ENCODE data around the gene TMEM147. TPM values are rescaled to one million over a fixed set of nuclear protein-coding genes. Genes with fewer than 3 reads are reported as not detected.
"Not testable (repeated sequence)": the region's sequence is repeated elsewhere in the genome, so short reads cannot be mapped to it uniquely, and the experiment has no call there.

The TMEM147 gene
- total RNA-seq, 1 donor from 2014 or later: 104 TPM

DNA sequence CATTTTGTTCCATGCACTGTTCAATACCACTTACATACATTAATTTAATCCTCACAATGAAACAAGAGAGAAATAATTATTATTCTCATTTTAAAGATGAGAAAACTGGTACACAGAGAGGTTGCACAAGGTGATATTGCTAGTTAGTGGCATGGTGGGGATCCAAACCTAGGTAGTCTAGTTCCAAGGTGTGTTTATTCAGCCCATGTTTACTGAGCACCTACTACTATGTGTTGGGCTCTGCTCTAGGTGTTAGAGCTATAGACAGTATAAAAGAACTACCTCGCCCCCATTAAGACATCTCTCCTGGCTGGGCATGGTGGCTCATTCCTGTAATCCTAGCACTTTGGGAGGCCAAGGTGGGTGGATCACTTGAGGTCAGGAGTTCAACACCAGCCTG lies 37.3 kb downstream of the TMEM147 start:
- Mint-ChIP-seq H3K27ac (no peak overlapping the region), H3K9me3 (no peaks in the 10 kb centered on the region), H3K27me3 (peaks cover 28% of the 10 kb centered on the region), H3K4me1 (ENCODE audit: unreplicated experiment) (no peaks in the 10 kb centered on the region), H3K4me3 (no peak overlapping the region), H3K36me3 (no peaks in the 10 kb centered on the region)
- DNase-seq (ENCODE audit: extremely low spot score, unreplicated experiment): no peak
- no peak for TF ChIP-seq CTCF (conservative IDR thresholded peaks at IDR 0.05)

DNA sequence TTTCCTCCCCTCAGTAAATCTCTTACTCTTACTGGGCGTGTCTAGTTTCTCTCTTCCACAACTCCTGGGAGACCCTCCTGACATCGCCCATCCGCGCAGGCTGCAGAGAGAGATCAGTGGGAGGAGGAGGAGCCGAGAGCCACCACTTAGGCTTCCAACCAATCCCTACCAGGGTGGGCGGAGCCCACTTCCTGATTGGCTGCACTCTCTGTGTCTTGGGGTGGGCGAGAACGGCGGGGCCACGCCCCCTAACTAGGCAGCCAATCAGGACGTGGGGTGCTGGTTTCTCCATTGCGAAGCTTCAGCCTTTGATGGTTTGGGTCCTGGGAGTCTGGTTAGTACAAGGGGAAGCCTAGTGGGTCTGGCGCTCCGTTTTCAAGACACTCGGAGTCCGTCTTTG lies 40.4 kb downstream of the TMEM147 start, which contains the start of gene PMIS2:
PMIS2 (plus strand) TSS at position 326 of the 400 bp plus-strand sequence. CDS start 87 bp downstream, outside the sequence.
- Mint-ChIP-seq H3K4me3 (no peak within 1 kb of the TSS), H3K9me3 (no peaks in the 10 kb centered on the region), H3K27ac (no peak within 1 kb of the TSS), H3K27me3 (peaks cover 29% of the 10 kb centered on the region), H3K4me1 (ENCODE audit: unreplicated experiment) (no peaks in the 10 kb centered on the region), H3K36me3 (no peaks in the 10 kb centered on the region)
- TF ChIP-seq CTCF (conservative IDR thresholded peaks at IDR 0.05): no peak
- no peak for DNase-seq (ENCODE audit: extremely low spot score, unreplicated experiment)

GRCh38 chr19:35587321-35587720 lies 41.9 kb downstream of the TMEM147 start:
- no peaks in the 10 kb centered on the region for H3K4me1 Mint-ChIP-seq (ENCODE audit: unreplicated experiment)
- no peaks in the 10 kb centered on the region for H3K9me3 Mint-ChIP-seq
- H3K27me3 Mint-ChIP-seq: peaks cover 28% of the 10 kb centered on the region
- no peak overlapping the region for H3K4me3 Mint-ChIP-seq
- DNase-seq (ENCODE audit: extremely low spot score, unreplicated experiment): no peak
- no peak for TF ChIP-seq CTCF (conservative IDR thresholded peaks at IDR 0.05)
- no peak overlapping the region for H3K27ac Mint-ChIP-seq
- H3K36me3 Mint-ChIP-seq: no peaks in the 10 kb centered on the region

- peaks cover 12% of the 10 kb centered on the region for H3K27me3 Mint-ChIP-seq
- no peak overlapping the region for H3K27ac Mint-ChIP-seq
- no peaks in the 10 kb centered on the region for H3K4me1 Mint-ChIP-seq (ENCODE audit: unreplicated experiment)
- no peak for TF ChIP-seq CTCF (conservative IDR thresholded peaks at IDR 0.05)
- no peak overlapping the region for H3K4me3 Mint-ChIP-seq
- no peak for DNase-seq (ENCODE audit: extremely low spot score, unreplicated experiment)
- no peaks in the 10 kb centered on the region for H3K9me3 Mint-ChIP-seq
- H3K36me3 Mint-ChIP-seq: no peaks in the 10 kb centered on the region
These were observed 45.4 kb downstream of the TMEM147 start for GRCh38 chr19:35590875-35591274.

GRCh38 chr19:35592226-35592625 lies 46.8 kb downstream of the TMEM147 start:
- no peak for DNase-seq (ENCODE audit: extremely low spot score, unreplicated experiment)
- TF ChIP-seq CTCF (conservative IDR thresholded peaks at IDR 0.05): peak; percentile 71

GRCh38 chr19:35595026-35595425 lies 49.6 kb downstream of the TMEM147 start:
- H3K9me3 Mint-ChIP-seq; H3K4me1 Mint-ChIP-seq (ENCODE audit: unreplicated experiment); H3K27ac Mint-ChIP-seq; DNase-seq (ENCODE audit: extremely low spot score, unreplicated experiment); H3K36me3 Mint-ChIP-seq; H3K4me3 Mint-ChIP-seq: not testable (repeated sequence)
- H3K27me3 Mint-ChIP-seq: peaks cover 21% of the 10 kb centered on the region

More at GRCh38 chr19:35592226-35592625, 46.8 kb downstream of the TMEM147 start:
- Mint-ChIP-seq H3K9me3 (no peaks in the 10 kb centered on the region), H3K27ac (no peak overlapping the region), H3K27me3 (peaks cover 14% of the 10 kb centered on the region), H3K4me1 (ENCODE audit: unreplicated experiment) (no peaks in the 10 kb centered on the region), H3K36me3 (no peaks in the 10 kb centered on the region), H3K4me3 (no peak overlapping the region)
